OCI-LY1 (cell line): ENCODE data around the gene FAM47E.

Source experiments
- H2AFZ ChIP-seq: fragments of 200-600 bp; sonication (generic), shearing (Covaris generic); 2 replicates; pipeline ENCODE4 v1.6.0; 2014; ENCODE audit warnings: antibody characterized with exemption, mild to moderate bottlenecking, low read length
- H3F3A ChIP-seq: fragments of 200-600 bp; sonication (generic), shearing (Covaris generic); 2 replicates; pipeline ENCODE4 v1.6.0; 2014; ENCODE audit warnings: mild to moderate bottlenecking, antibody characterized with exemption, low read length, moderate library complexity; ENCODE audit not compliant: insufficient read depth
- H3K27ac ChIP-seq: fragments of 200-600 bp; sonication (generic); 2 replicates; pipeline ENCODE4 v1.5.1; 2014; ENCODE audit warnings: low read length, mixed run types, mild to moderate bottlenecking, low read depth; ENCODE audit not compliant: poor library complexity, severe bottlenecking
- H3K27me3 ChIP-seq: fragments of 200-600 bp; sonication (generic); 2 replicates; pipeline ENCODE4 v1.6.0; 2014; ENCODE audit warnings: antibody characterized with exemption, mild to moderate bottlenecking, low read length, moderate library complexity; ENCODE audit not compliant: insufficient read depth
- H3K36me3 ChIP-seq: fragments of 200-600 bp; sonication (generic); 2 replicates; pipeline ENCODE4 v1.6.1; 2014; ENCODE audit warnings: mild to moderate bottlenecking, antibody characterized with exemption, low read length, moderate library complexity, mixed read lengths; ENCODE audit not compliant: insufficient read depth
- H3K4me1 ChIP-seq: fragments of 200-600 bp; sonication (generic); 2 replicates; pipeline ENCODE4 v1.5.1; 2014; ENCODE audit warnings: mild to moderate bottlenecking, low read length, moderate library complexity; ENCODE audit not compliant: insufficient read depth, severe bottlenecking
- H3K4me2 ChIP-seq: fragments of 200-600 bp; sonication (generic), shearing (Covaris generic); 2 replicates; pipeline ENCODE4 v1.6.1; 2014; ENCODE audit warnings: low read length
- H3K4me3 ChIP-seq: fragments of 200-600 bp; sonication (generic); 2 replicates; pipeline ENCODE4 v1.5.1; 2014; ENCODE audit warnings: low read length, low read depth, mild to moderate bottlenecking, mixed read lengths; ENCODE audit not compliant: poor library complexity, severe bottlenecking
- H3K79me2 ChIP-seq: fragments of 200-600 bp; shearing (Covaris generic); 2 replicates; pipeline ENCODE4 v1.6.1; 2016; ENCODE audit warnings: mixed run types, low read length, mixed read lengths; ENCODE audit not compliant: insufficient read depth
- H3K9ac ChIP-seq: fragments of 200-600 bp; sonication (generic), shearing (Covaris generic); 2 replicates; pipeline ENCODE4 v1.6.1; 2014; ENCODE audit warnings: mild to moderate bottlenecking, low read length, mixed read lengths
- H3K9me2 ChIP-seq: fragments of 200-600 bp; sonication (generic), shearing (Covaris generic); 2 replicates; pipeline ENCODE4 v1.6.1; 2014; ENCODE audit warnings: low read depth, mild to moderate bottlenecking, low read length, mixed read lengths
- H3K9me3 ChIP-seq: fragments of 200-600 bp; shearing (Covaris generic); 2 replicates; pipeline ENCODE4 v1.6.1; 2014; ENCODE audit warnings: low read length, mixed read lengths
- H4K20me1 ChIP-seq: fragments of 200-600 bp; sonication (generic), shearing (Covaris generic); 2 replicates; pipeline ENCODE4 v1.6.0; 2016; ENCODE audit warnings: mild to moderate bottlenecking, low read length; ENCODE audit not compliant: insufficient read depth
- EZH2 ChIP-seq: fragments of 200-600 bp; sonication (generic), shearing (Covaris generic); IDR thresholded peaks from 2 replicates; pipeline ENCODE4 v1.8.0; 2017; ENCODE audit warnings: borderline replicate concordance, mixed run types, mild to moderate bottlenecking, antibody characterized with exemption, low read length, moderate library complexity, mixed read lengths
- TF ChIP-seq, protein P1 (sequence below): fragments of 200-600 bp; sonication (generic), shearing (Covaris generic); IDR thresholded peaks from 2 replicates; pipeline ENCODE4 v1.5.1; 2017; ENCODE audit warnings: mild to moderate bottlenecking, antibody characterized with exemption, low read length, moderate library complexity, mixed read lengths

The FAM47E gene

DNA sequence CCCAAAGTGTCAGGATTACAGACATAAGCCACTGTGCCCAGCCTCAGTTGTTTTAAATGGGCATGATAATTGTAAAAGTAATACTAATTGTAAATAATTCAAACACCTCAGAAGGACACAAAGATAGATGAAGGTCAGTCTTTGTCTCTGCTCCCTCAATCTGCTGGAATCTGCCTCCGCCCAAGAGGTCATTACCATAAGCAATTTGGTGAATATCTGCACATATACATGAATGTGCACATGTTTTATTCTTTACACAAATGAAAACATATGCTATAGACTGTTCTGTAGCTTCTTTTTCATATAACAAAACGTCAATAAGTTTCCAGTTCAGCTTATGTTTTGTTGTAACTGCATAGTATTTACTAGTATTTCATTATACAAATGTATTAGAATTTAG, 62.0 kb downstream of the FAM47E start:
- TF ChIP-seq, protein P1, sequence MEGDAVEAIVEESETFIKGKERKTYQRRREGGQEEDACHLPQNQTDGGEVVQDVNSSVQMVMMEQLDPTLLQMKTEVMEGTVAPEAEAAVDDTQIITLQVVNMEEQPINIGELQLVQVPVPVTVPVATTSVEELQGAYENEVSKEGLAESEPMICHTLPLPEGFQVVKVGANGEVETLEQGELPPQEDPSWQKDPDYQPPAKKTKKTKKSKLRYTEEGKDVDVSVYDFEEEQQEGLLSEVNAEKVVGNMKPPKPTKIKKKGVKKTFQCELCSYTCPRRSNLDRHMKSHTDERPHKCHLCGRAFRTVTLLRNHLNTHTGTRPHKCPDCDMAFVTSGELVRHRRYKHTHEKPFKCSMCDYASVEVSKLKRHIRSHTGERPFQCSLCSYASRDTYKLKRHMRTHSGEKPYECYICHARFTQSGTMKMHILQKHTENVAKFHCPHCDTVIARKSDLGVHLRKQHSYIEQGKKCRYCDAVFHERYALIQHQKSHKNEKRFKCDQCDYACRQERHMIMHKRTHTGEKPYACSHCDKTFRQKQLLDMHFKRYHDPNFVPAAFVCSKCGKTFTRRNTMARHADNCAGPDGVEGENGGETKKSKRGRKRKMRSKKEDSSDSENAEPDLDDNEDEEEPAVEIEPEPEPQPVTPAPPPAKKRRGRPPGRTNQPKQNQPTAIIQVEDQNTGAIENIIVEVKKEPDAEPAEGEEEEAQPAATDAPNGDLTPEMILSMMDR = no peak
- TF ChIP-seq EZH2 = no peak
- H3K4me2 ChIP-seq = no peak overlapping the region

DNA sequence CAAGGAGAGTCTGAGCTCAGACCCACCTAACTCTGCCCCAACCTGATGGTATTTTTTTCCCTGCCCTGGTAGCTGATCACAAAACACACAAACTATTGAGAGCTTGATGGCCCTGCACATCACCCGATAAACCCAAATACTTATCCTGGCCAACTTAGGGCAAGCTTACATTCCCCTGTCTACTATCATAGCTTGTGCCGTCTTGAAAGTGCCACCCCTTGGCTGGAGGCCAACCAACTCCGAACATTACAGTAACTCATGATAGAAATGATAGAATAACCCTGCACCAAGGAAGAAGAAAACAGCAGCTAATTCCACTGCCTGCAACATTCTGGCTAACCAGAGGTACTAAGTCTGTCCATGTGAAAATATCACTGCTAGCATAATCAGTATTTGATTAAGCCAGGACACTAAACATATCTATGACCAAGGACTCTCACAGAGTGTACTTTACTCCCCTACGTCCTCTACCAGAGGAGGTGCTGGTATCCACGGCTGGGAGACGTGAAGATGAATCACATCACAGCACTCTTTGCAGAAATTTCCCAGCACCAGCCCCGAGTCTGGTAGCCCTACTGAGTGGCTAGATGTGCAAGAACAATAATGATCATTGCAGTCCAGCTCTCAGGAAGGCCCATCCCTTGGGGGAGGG, 63.9 kb downstream of the FAM47E start:
- H3K4me3 ChIP-seq = no peak overlapping the region
- H3K9ac ChIP-seq = no peak overlapping the region
- no peaks in the 10 kb centered on the region for H3F3A ChIP-seq
- no peak overlapping the region for H2AFZ ChIP-seq
- H3K9me3 ChIP-seq = no peaks in the 10 kb centered on the region
- no peak overlapping the region for H3K27ac ChIP-seq
- TF ChIP-seq EZH2 = no peak
- TF ChIP-seq, protein P1 = no peak
- H3K9me2 ChIP-seq = no peaks in the 10 kb centered on the region
- no peaks in the 10 kb centered on the region for H3K4me1 ChIP-seq
- H3K36me3 ChIP-seq = no peaks in the 10 kb centered on the region
- H3K4me2 ChIP-seq = no peak overlapping the region
- no peaks in the 10 kb centered on the region for H4K20me1 ChIP-seq
- no peaks in the 10 kb centered on the region for H3K79me2 ChIP-seq
- no peaks in the 10 kb centered on the region for H3K27me3 ChIP-seq

More for the DNA sequence above, 62.0 kb downstream of the FAM47E start:
- Histone ChIP-seq H3K9ac (no peak overlapping the region), H3K27me3 (no peaks in the 10 kb centered on the region), H3K9me2 (no peaks in the 10 kb centered on the region), H3F3A (no peaks in the 10 kb centered on the region), H3K4me1 (no peaks in the 10 kb centered on the region), H3K4me3 (no peak overlapping the region), H3K36me3 (no peaks in the 10 kb centered on the region), H3K27ac (no peak overlapping the region), H2AFZ (no peak overlapping the region), H3K79me2 (no peaks in the 10 kb centered on the region), H3K9me3 (no peaks in the 10 kb centered on the region), H4K20me1 (no peaks in the 10 kb centered on the region)

DNA sequence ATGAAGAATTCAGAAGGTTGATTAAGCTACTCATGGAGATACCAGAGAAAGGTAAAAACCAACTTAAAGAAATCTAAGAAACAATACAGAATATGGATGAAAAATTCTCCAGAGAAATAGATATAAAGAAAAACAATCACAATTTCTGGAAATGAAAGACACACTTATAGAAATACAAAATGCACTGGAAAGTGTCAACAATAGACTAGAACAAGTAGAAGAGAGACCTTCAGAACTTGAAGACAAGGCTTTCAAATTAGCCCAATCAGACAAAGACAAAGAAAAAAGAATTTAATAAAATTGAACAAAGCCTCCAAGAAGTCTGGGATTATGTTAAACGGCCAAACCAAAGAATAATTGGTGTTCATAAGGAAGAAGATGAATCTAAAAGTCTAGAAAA, 64.6 kb downstream of the FAM47E start:
- Histone ChIP-seq H3K27me3 (no peaks in the 10 kb centered on the region), H3K36me3 (no peaks in the 10 kb centered on the region), H3K9me3 (no peaks in the 10 kb centered on the region), H3F3A (no peaks in the 10 kb centered on the region), H3K79me2 (no peaks in the 10 kb centered on the region), H3K4me1 (no peaks in the 10 kb centered on the region), H3K4me2 (no peak overlapping the region), H2AFZ (no peak overlapping the region), H3K9ac (no peak overlapping the region), H4K20me1 (no peaks in the 10 kb centered on the region), H3K27ac (no peak overlapping the region), H3K9me2 (no peaks in the 10 kb centered on the region), H3K4me3 (no peak overlapping the region)
- TF ChIP-seq, protein P1 = no peak
- no peak for TF ChIP-seq EZH2
